Fibroblast of mammary gland (primary cell): Measurements from ENCODE around the gene LRP1.

Experiments
- DNase-seq: peaks from one replicate; pipeline ENCODE4 v3.0.0-alpha.2; 2010; ENCODE audit warnings: low read depth
- H3K4me3 ChIP-seq: 2 replicates; pipeline ENCODE4 v1.5.1; 2011; ENCODE audit warnings: low read depth, mild to moderate bottlenecking, low read length, moderate library complexity; ENCODE audit not compliant: control insufficient read depth
- TF ChIP-seq, protein P1 (sequence below): conservative IDR thresholded peaks from 2 replicates; pipeline ENCODE4 v1.5.1; 2011; ENCODE audit warnings: low read depth, low read length, inconsistent platforms; ENCODE audit not compliant: control insufficient read depth, insufficient read depth

Gene LRP1

DNA sequence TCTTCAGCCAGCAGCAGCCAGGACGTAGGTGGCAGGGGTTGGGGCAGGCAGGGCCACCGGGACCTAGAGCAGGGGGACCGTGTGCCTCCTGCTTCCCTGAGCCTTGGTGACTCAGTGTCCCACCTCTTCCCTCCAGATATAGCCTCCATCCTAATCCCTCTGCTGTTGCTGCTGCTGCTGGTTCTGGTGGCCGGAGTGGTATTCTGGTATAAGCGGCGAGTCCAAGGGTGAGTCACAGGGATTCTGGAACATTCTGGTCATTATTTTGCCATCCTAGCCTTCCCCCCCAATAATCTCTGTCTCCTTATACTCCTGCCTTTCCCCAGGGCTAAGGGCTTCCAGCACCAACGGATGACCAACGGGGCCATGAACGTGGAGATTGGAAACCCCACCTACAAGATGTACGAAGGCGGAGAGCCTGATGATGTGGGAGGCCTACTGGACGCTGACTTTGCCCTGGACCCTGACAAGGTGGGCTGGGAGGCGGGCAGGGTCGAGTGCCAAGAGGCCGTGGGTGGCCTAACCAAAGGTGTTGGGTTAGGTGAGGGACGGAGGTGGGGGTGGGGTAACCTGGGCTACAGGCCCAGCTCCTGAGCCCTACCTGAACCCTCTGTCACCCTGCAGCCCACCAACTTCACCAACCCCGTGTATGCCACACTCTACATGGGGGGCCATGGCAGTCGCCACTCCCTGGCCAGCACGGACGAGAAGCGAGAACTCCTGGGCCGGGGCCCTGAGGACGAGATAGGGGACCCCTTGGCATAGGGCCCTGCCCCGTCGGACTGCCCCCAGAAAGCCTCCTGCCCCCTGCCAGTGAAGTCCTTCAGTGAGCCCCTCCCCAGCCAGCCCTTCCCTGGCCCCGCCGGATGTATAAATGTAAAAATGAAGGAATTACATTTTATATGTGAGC lies 83.8 kb downstream of the LRP1 start:
- TF ChIP-seq, protein P1, sequence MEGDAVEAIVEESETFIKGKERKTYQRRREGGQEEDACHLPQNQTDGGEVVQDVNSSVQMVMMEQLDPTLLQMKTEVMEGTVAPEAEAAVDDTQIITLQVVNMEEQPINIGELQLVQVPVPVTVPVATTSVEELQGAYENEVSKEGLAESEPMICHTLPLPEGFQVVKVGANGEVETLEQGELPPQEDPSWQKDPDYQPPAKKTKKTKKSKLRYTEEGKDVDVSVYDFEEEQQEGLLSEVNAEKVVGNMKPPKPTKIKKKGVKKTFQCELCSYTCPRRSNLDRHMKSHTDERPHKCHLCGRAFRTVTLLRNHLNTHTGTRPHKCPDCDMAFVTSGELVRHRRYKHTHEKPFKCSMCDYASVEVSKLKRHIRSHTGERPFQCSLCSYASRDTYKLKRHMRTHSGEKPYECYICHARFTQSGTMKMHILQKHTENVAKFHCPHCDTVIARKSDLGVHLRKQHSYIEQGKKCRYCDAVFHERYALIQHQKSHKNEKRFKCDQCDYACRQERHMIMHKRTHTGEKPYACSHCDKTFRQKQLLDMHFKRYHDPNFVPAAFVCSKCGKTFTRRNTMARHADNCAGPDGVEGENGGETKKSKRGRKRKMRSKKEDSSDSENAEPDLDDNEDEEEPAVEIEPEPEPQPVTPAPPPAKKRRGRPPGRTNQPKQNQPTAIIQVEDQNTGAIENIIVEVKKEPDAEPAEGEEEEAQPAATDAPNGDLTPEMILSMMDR, result no peak
- DNase-seq, result no peak
- H3K4me3 ChIP-seq, result no peak overlapping the region

DNA sequence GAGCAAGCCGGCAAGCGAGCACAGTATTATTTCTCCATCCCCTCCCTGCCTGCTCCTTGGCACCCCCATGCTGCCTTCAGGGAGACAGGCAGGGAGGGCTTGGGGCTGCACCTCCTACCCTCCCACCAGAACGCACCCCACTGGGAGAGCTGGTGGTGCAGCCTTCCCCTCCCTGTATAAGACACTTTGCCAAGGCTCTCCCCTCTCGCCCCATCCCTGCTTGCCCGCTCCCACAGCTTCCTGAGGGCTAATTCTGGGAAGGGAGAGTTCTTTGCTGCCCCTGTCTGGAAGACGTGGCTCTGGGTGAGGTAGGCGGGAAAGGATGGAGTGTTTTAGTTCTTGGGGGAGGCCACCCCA lies 84.4 kb downstream of the LRP1 start:
- no peak for DNase-seq
- no peak overlapping the region for H3K4me3 ChIP-seq
- TF ChIP-seq, protein P1, result no peak

GRCh38 chr12:57213058-57213715 lies 84.9 kb downstream of the LRP1 start:
- H3K4me3 ChIP-seq, result no peak overlapping the region
- TF ChIP-seq, protein P1, result peak; percentile 86
- peak; percentile 83 for DNase-seq

DNA sequence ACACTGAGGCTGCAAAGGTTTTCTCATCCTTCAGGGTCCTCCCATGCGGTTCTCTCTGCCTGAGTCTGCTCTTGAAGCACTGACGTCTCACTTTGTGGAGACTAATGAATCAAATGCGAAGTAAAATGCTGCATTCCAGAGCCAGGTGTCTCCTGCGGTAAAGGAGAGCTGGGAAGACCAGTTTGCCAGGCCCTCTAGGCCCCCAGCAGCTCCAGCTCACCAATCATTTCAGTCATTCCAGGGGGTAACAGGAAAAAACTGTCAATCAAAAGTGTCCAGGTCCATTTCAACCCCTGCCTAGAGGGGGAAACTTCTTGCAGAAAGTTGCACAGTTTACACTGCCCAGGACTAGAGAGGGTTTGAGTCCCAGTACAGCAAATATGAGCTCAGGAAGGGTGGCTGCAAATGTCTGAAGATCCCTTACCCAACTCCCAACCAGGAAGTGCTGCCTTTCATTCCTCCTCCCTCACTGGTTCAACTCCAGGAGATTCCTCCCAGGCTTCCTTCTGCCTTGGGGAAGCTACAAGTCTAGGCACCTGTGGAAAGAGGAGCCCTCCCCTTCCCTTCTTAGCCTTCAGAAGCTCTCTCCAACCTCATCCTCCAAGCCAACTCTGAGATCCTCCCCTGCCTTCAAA lies 85.6 kb downstream of the LRP1 start:
- H3K4me3 ChIP-seq, result no peak overlapping the region
- TF ChIP-seq, protein P1, result no peak

GRCh38 chr12:57214398-57214781 lies 86.1 kb downstream of the LRP1 start:
- peak; percentile 58 for DNase-seq
- H3K4me3 ChIP-seq, result no peak overlapping the region
- TF ChIP-seq, protein P1, result peak; percentile 61

More for the DNA sequence above, 85.6 kb downstream of the LRP1 start:
- no peak for DNase-seq

DNA sequence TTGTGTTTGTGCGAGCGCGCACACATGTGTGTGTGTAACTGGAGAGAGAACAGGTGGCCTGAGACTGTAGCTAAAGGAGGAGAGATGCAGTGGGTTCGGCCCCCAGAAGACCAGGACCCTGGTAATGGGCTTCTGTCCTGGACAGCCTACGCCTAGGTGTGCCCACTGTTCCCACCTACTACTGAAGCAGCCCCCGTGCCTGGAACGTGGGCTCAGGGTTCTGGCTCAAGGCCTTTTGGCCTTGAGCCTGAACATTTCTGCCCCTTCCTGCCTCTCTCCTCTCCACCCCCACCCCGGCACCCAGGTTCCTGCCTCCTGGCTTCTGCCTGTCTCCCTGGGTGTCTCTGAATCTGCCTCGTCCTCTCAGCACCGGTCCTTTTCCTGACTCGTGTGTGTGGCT lies 86.8 kb downstream of the LRP1 start:
- DNase-seq, result no peak
- TF ChIP-seq, protein P1, result no peak

More for the DNA sequence above, 86.8 kb downstream of the LRP1 start:
- no peak overlapping the region for H3K4me3 ChIP-seq
